Measurements from ENCODE around the gene RCOR2.
A peak's percentile ranks its signal among the peaks of the same experiment; 100 is the strongest.
"Not testable (repeated sequence)": the region's sequence is repeated elsewhere in the genome, so short reads cannot be mapped to it uniquely, and the experiment has no call there.

RCOR2 gene

GRCh38 chr11:63879598-63880402 lies 37.2 kb downstream of the RCOR2 start:
- DNase-seq (ENCODE audit: low read depth in 2 of 2): no peak

- DNase-seq (ENCODE audit: low read depth in 2 of 2): no peak
Measured at GRCh38 chr11:63877658-63878241, 39.2 kb downstream of the RCOR2 start.

- DNase-seq (ENCODE audit: low read depth in 2 of 2): no peak
Measured at GRCh38 chr11:63876616-63877015, 40.3 kb downstream of the RCOR2 start.

GRCh38 chr11:63875506-63876065 lies 41.4 kb downstream of the RCOR2 start:
- no peak for DNase-seq (ENCODE audit: low read depth in 2 of 2)

- DNase-seq (ENCODE audit: low read depth in 2 of 2): no peak
Measured at GRCh38 chr11:63874511-63874910, 42.5 kb downstream of the RCOR2 start.

DNA sequence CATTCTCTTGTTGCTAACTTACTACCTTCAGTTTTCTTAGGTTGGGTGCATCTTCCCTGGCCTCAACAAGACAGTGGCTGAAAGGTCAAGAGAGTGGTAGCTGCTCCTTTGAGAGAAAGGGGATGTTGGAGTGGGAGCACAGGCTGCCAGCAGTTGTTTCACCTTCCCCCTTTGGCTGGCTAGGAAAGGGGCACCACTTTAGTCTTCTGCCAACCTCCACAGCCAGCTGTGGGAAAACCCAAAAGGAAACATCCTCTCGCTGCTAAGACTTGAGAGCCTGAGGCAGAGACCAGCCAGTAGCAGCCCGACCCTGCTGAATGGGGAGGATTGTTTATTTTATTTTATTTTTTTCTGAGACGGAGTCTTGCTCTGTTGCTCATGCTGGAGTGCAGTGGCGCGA lies 43.7 kb downstream of the RCOR2 start:
- no peak for DNase-seq (ENCODE audit: low read depth in 2 of 2)

DNA sequence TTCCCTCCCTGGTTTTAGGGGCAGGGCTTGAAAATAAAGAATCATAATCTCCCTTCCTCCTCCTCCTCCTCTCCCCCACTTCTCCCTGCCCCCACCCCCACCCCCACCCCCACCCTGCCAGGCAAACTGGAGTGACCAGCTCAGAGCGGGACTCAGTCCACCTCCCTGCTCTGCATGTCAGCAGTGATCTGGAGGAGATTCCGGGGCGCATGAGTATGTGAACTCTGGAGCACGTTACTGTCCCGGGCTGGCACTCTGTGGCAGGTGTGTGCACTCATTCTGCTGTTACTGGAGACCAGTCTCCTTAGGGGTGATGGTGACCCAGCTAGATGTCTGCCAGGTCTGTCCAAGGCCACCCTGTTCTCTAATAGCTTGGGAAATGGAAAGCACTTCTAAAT lies 44.2 kb downstream of the RCOR2 start:
- DNase-seq (ENCODE audit: low read depth in 2 of 2): no peak

DNA sequence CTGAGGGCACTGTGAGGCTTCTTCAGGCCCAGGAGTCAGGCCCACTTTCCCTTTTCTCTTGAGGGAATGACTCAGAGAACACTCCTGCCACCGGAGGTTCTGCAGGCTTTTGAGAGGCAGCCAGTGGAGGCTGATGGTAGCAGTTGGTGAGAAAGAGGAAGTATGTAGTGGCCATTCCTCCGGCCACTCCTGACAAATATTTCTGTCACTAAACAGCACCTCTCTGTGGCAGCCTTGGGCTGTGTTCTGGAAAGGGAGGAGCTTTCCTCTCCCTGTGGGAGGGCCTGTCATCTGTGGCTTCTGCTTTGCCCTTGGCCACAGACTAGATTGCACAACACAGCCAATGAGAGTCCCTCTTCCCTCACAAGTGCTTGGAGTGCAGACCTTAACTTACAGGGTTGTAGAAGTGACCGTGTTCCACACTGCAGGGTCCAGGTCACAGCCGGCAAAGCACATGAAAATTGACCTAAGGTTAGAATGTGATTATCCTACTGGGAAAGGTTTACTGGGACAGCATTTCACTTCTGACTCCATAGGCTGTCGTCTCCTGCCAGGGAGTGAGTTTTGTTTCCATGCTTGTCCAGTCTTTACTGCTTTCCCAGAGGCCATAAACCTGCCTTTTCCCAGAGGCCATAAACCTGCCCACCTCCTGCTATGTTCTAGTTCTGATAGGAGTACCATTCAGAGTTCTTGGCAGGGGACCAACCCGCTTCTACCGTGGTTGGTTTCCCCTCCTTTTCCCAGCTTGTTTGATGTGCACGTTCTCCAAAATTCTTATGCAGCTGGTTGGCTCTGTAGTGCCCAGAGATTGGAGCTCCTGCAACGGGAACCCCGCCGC lies 44.8 kb downstream of the RCOR2 start:
- peak in 1 of 2 donors; percentile 18 for DNase-seq (ENCODE audit: low read depth in 2 of 2)

GRCh38 chr11:63870351-63871140 lies 46.4 kb downstream of the RCOR2 start:
- DNase-seq (ENCODE audit: low read depth in 2 of 2): no peak

DNA sequence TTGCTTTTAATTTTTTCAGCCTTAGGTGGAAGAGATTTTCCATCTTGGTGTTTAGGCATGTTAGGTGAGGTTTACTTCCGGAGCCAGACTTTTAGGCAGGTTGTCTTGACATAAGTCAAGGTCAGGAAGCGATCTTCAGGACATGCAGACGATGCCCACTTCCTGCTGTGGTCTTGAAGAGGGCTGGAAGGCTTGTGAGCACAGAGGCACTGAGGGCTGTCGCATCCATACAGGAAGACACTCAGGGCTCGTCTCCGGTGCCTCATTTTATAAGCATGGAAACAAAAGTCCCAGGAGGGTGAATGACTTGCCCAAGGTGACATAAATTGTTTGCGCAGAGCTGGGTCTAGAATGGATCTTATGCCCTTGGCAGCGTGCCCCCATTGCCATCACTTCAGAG lies 47.3 kb downstream of the RCOR2 start:
- peak in 1 of 2 donors; percentile 6 for DNase-seq (ENCODE audit: low read depth in 2 of 2)

- DNase-seq (ENCODE audit: low read depth in 2 of 2): no peak
Measured at GRCh38 chr11:63869171-63869591, 47.8 kb downstream of the RCOR2 start.

DNA sequence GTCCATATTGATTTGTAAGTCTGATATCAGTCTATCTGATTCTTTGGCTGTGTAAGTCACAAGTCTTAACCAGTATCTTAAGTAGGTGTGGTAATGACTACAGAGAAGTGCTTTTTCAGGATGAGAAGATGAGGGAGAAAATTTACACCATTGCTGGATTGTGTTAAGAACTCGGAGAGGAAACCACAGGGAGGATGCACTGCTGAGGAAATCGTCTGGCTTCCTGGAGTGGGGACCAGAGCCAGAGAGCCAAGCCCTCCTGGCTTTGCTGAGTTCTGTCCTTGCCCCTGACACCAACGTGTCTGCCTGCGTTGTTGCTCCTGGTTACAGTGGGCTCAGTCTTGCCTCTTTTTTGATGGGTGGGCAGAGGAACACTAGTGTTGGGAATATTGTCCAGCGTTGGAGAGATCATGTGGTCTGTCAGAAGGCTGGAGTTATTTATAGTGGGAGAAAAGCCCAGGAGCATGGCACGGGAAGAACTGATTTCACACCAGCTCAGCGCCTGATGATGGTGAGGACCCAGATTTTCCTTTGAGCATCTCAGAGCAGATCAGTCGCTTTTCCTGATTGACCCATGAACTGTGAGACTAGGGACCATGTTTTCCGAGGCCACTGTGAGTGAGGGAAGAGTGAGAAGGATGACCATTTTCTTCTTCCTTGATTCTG lies 48.4 kb downstream of the RCOR2 start:
- DNase-seq (ENCODE audit: low read depth in 2 of 2): no peak

DNA sequence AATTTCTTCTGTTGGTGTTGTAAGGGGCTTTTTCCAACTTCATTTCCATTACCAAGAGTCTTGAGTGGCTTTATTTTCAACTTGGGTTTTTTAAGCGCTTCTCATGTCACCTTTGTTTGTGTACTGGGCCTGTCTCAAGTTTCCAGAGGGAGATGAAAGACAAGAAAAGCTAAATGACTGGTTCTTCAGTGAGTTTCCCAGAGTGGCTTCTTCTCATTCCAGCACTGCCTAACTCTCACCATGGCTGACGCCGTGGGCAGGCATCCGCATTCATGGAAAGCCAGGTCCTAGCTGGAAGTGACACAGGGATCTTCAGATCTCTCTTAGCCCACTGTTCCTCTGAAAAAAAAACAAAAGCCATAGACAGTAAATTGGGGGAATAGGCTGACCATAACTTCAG lies 49.5 kb downstream of the RCOR2 start:
- no peak for DNase-seq (ENCODE audit: low read depth in 2 of 2)

DNA sequence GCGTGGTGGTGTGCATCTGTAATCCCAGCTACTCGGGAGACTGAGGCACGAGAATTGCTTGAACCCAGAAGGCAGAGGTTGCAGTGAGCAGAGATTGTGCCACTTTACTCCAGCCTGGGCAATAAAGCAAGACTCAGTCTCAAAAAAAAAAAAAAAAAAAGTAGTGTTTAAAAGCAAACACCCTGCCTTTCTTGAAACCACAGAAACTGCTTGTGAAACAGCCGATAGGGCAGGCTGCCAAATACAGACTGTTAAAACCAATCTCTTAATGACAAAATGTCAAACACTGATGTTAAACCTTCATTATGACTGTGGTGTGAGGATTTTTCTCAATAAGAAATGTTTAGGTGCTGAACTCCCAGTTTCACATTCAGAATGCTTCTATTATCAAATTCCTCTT lies 50.8 kb downstream of the RCOR2 start:
- peak; percentile 32 to 46 for DNase-seq (ENCODE audit: low read depth in 2 of 2)

DNA sequence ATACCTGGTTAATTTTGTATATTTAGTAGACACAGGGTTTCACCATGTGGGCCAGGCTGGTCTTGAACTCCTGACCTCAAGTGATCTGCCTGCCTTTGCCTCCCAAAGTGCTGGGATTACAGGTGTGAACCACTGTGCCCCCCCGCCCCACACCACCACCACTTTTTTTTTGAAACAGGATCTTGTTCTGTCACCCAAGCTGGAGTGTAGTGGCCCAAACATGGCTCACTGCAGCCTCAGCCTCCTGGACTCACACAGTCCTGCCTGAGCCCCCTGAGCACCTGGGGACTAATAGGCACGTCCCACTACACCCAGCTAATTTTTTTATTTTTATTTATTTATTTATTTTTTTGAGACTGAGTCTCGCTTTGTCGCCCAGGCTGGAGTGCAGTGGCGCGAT lies 53.3 kb downstream of the RCOR2 start:
- not testable (repeated sequence) for DNase-seq (ENCODE audit: low read depth in 2 of 2)

DNA sequence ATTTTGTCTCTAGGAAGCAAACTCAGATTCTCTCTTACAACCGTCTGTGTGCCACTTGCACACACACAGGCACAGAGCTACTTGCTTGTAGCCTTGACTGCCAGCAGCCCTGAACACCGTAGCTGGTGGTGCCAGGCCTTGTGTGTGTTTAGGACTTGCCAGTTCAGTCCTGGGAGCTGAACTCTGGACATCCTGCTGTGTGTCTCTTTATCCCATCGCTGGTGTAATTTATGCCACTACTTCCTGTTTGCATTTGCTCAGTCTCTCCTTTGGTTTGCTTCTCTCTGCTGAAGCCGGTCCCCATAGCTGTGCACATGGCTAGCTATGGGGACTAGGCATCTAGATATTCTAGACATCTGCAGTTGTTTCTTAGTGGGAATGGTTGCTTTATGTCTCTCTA lies 54.0 kb downstream of the RCOR2 start:
- DNase-seq (ENCODE audit: low read depth in 2 of 2): no peak
